Activated T-cell treated with anti-CD3 and anti-CD28 coated beads, Interleukin-2, amount 50 U/mL, for 48 hours (primary cell): ENCODE measurements around the gene TANGO6.
"Not testable (repeated sequence)": the region's sequence is repeated elsewhere in the genome, so short reads cannot be mapped to it uniquely, and the experiment has no call there.

Experiments used
- DNase-seq, 2 experiments: peaks; one replicate each; pipeline ENCODE4 v3.0.0-alpha.2; 2020

Gene TANGO6

GRCh38 chr16:69019811-69020210 lies 176.5 kb downstream of the TANGO6 start:
- no peak for DNase-seq

GRCh38 chr16:69029121-69029520 lies 185.8 kb downstream of the TANGO6 start:
- DNase-seq: no peak

- DNase-seq: no peak
Measured at GRCh38 chr16:69031877-69032301, 188.6 kb downstream of the TANGO6 start.

- DNase-seq: no peak
Measured at GRCh38 chr16:69033151-69033949, 190.0 kb downstream of the TANGO6 start.

- no peak for DNase-seq
Measured at GRCh38 chr16:69035375-69035774, 192.0 kb downstream of the TANGO6 start.

GRCh38 chr16:69036399-69037091 lies 193.2 kb downstream of the TANGO6 start:
- no peak for DNase-seq

- no peak for DNase-seq
Measured at GRCh38 chr16:69037373-69038160, 194.2 kb downstream of the TANGO6 start.

GRCh38 chr16:69039333-69039941 lies 196.1 kb downstream of the TANGO6 start:
- no peak for DNase-seq

- no peak for DNase-seq
Measured at GRCh38 chr16:69040144-69040909, 197.0 kb downstream of the TANGO6 start.

- DNase-seq: no peak
Measured at GRCh38 chr16:69048328-69049120, 205.2 kb downstream of the TANGO6 start.

GRCh38 chr16:69049146-69049545 lies 205.8 kb downstream of the TANGO6 start:
- DNase-seq: no peak

GRCh38 chr16:69049603-69050375 lies 206.5 kb downstream of the TANGO6 start:
- no peak for DNase-seq

GRCh38 chr16:69051517-69051830 lies 208.1 kb downstream of the TANGO6 start:
- not testable (repeated sequence) for DNase-seq

GRCh38 chr16:69055008-69055407 lies 211.7 kb downstream of the TANGO6 start:
- no peak for DNase-seq

- no peak for DNase-seq
Measured at GRCh38 chr16:69055980-69056379, 212.6 kb downstream of the TANGO6 start.

- no peak for DNase-seq
Measured at GRCh38 chr16:69056421-69056820, 213.1 kb downstream of the TANGO6 start.

- DNase-seq: no peak
Measured at GRCh38 chr16:69057400-69058378, 214.4 kb downstream of the TANGO6 start.

- not testable (repeated sequence) for DNase-seq
Measured at GRCh38 chr16:69063491-69063890, 220.2 kb downstream of the TANGO6 start.

- no peak for DNase-seq
Measured at GRCh38 chr16:69064124-69064763, 220.9 kb downstream of the TANGO6 start.
